ENCODE results near the gene RNF169. TPM values are rescaled to one million over a fixed set of nuclear protein-coding genes. Genes with fewer than 3 reads are reported as not detected.
"Not testable (repeated sequence)": the region's sequence is repeated elsewhere in the genome, so short reads cannot be mapped to it uniquely, and the experiment has no call there.

The RNF169 gene
- polyA plus RNA-seq, 2 of the 4 experiments (the other 2 are of a cell fraction): 6.3 to 11.1 TPM

DNA sequence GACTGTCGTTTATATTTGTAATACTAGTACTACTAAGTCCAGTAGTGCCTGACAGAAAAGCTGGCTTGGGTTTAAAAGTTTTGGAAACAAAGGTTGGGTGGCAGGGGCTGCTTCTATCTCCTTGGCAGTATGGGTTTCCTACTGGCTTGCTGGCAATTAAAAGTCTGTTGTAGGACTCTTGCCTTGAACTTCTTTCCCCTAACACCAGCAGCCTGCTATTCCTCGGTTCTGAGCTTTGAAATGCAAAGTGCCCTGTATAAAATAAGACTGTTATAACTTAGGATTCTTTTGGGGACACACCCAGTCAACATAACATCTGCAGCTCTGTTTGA is 1.3 kb downstream of the RNF169 start:
- no peak for FAIRE-seq
- Histone ChIP-seq H3K4me1 (peaks cover 46% of the 10 kb centered on the region), H3K4me2 (peak overlapping the region; percentile 82), H3K4me3 (peak overlapping the region; percentile 62), H3K27ac (peak overlapping the region; percentile 83 to 97), H3K9me3 (no peaks in the 10 kb centered on the region)
- DNase-seq (ENCODE audit: low read depth in 1 of 2, low spot score in 1 of 2): no peak
- ChIA-PET CTCF (interaction anchor here (0.8 to 2.7 kb wide), 4 partner anchors 10 to 117 kb away, joined by 3 to 21 read pairs (median 4); no protein-coding TSS in a partner anchor), POLR2A (interaction anchor here (1.5 kb wide), 1 partner anchor 257 kb away, joined by 3 read pairs; the partner anchor contains the start of gene LIPT2)
- ATAC-seq: no peak
- WGBS (ENCODE audit: missing lambda C conversion rate): 11% methylated on average over 2 of the region's 2 CpGs
- TF ChIP-seq TP53 (CRISPR knock-in tag; IDR thresholded peaks at IDR 0.05) (no peak), ZNF302 (CRISPR knock-in tag; IDR thresholded peaks at IDR 0.05) (no peak), SREBF2 (IDR thresholded peaks at IDR 0.05) (no peak), EHF (CRISPR knock-in tag; IDR thresholded peaks at IDR 0.05) (no peak), GATA3 (IDR thresholded peaks at IDR 0.05; ENCODE audit: borderline replicate concordance) (no peak), TFCP2L1 (CRISPR knock-in tag; IDR thresholded peaks at IDR 0.05) (no peak), JUNB (IDR thresholded peaks at IDR 0.05) (no peak)

DNA sequence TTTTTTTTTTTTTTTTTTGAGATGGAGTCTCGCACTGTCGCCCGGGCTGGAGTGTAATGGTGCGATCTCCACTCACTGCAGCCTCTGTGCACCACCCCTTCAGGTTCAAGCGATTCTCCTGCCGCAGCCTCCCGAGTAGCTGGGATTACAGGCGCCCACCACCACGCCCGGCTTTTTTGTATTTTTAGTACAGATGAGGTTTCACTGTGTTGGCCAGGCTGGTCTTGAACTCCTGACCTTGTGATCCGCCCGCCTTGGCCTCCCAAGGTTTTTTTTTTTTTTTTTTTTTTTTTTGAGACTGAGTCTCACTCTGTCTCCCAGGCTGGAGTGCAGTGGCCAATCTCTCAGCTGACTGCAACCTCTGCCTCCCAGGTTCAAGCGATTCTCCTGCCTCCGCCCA is 1.9 kb downstream of the RNF169 start:
- not testable (repeated sequence) for H3K4me3 ChIP-seq, FAIRE-seq
- H3K4me1 ChIP-seq: peaks cover 52% of the 10 kb centered on the region

DNA sequence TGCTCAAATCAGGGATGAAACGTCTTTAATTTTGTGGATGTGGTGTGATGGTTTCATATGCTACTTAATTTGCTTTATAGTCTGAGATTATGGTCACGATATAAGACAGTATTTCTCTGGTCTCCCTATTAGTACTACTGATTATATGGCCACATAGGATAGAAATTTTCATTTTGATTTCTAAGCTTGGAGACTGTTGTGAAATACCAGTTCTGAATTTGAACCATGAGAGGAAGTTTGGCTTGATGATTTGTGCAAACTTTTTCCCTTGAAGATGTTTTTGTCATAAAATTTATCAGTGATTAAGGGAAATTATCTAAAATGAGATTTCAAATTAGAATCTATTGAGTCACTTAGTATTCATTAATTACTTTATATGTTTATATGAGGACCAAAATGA is 2.7 kb downstream of the RNF169 start:
- Histone ChIP-seq H3K4me2 (peak overlapping the region; percentile 19; the same call in 1 of the 3 replicates), H3K27ac (no peak overlapping the region), H3K4me3 (no peak overlapping the region), H3K4me1 (peaks cover 58% of the 10 kb centered on the region), H3K9me3 (no peaks in the 10 kb centered on the region)
- no peak for TF ChIP-seq MAFK (IDR thresholded peaks at IDR 0.05; ENCODE audit: partially characterized antibody)
- no peak for TF ChIP-seq HOXB5 (CRISPR knock-in tag; IDR thresholded peaks at IDR 0.05)
- TF ChIP-seq CHD2 (IDR thresholded peaks at IDR 0.05; ENCODE audit: low read length, partially characterized antibody): no peak
- no peak for TF ChIP-seq MAX (IDR thresholded peaks at IDR 0.05)
- no peak for TF ChIP-seq EP300 (IDR thresholded peaks at IDR 0.05)
- TF ChIP-seq ZNF302 (CRISPR knock-in tag; IDR thresholded peaks at IDR 0.05): no peak
- TF ChIP-seq SMC3 (IDR thresholded peaks at IDR 0.05): no peak
- TF ChIP-seq SREBF2 (IDR thresholded peaks at IDR 0.05): no peak
- TF ChIP-seq HDAC2 (IDR thresholded peaks at IDR 0.05): no peak
- no peak for TF ChIP-seq BCL3 (IDR thresholded peaks at IDR 0.05)
- ChIA-PET POLR2A (no interaction called here), CTCF (interaction anchor here (1.6 kb wide), 1 partner anchor 11 kb away, joined by 6 read pairs; no protein-coding TSS in a partner anchor)
- WGBS (ENCODE audit: missing lambda C conversion rate): 92% methylated on average over 2 of the region's 2 CpGs
- ATAC-seq: no peak
- no peak for DNase-seq (ENCODE audit: low read depth in 1 of 2, low spot score in 1 of 2)
- no peak for FAIRE-seq

More for the DNA sequence above, 1.9 kb downstream of the RNF169 start:
- not testable (repeated sequence) for DNase-seq (ENCODE audit: low read depth in 1 of 2, low spot score in 1 of 2); ATAC-seq; H3K9me3 ChIP-seq; H3K27ac ChIP-seq
- ChIA-PET POLR2A (interaction anchor here (1.5 kb wide), 1 partner anchor 257 kb away, joined by 3 read pairs; the partner anchor contains the start of gene LIPT2), CTCF (interaction anchor here (0.8 to 2.7 kb wide), 3 partner anchors 11 to 23 kb away, joined by 3 to 21 read pairs (median 6); no protein-coding TSS in a partner anchor)
- 96% methylated on average over 10 of the region's 14 CpGs for WGBS (ENCODE audit: missing lambda C conversion rate)
- H3K4me2 ChIP-seq: peak overlapping the region; percentile 82

- POLR2A ChIA-PET: no interaction called here
- ATAC-seq (peak; percentile 86 to 90), DNase-seq (ENCODE audit: low read depth in 1 of 2, low spot score in 1 of 2) (peak; percentile 38 to 39), FAIRE-seq (no peak)
- peak overlapping the region; percentile 60 to 78 for H3K27ac ChIP-seq
- peaks cover 52% of the 10 kb centered on the region for H3K4me1 ChIP-seq
- CTCF ChIA-PET: interaction anchor here (1.0 to 2.3 kb wide), 4 partner anchors 15 to 487 kb away, joined by 3 to 10 read pairs (median 6); no protein-coding TSS in a partner anchor
- 18% methylated on average over 15 of the region's 15 CpGs for WGBS (ENCODE audit: missing lambda C conversion rate)
- H3K4me2 ChIP-seq: peak overlapping the region; percentile 79
- H3K9me3 ChIP-seq: no peaks in the 10 kb centered on the region
- H3K4me3 ChIP-seq: peak overlapping the region; percentile 30
- peak; percentile 50 to 85; a peak in 3 of 4 replicates for TF ChIP-seq CEBPB (IDR thresholded peaks at IDR 0.05)
- no peak for TF ChIP-seq CHD4 (IDR thresholded peaks at IDR 0.05; ENCODE audit: borderline replicate concordance)
- peak; percentile 42; the same call in 1 of the 2 replicates for TF ChIP-seq FOSL2 (IDR thresholded peaks at IDR 0.05)
- TF ChIP-seq FOSL2 (CRISPR knock-in tag; IDR thresholded peaks at IDR 0.05): peak; percentile 91
- TF ChIP-seq JUNB (IDR thresholded peaks at IDR 0.05): peak; percentile 57
- no peak; the same call in 1 of the 2 replicates for TF ChIP-seq GATA3 (IDR thresholded peaks at IDR 0.05; ENCODE audit: borderline replicate concordance)
- no peak for TF ChIP-seq HES2 (IDR thresholded peaks at IDR 0.05)
- no peak for TF ChIP-seq NR3C1 (IDR thresholded peaks at IDR 0.05)
- TF ChIP-seq ZSCAN20 (CRISPR knock-in tag; IDR thresholded peaks at IDR 0.05): no peak
- TF ChIP-seq SMC3 (IDR thresholded peaks at IDR 0.05): no peak
- TF ChIP-seq MYC (IDR thresholded peaks at IDR 0.05; ENCODE audit: borderline replicate concordance, low read length): no peak
- TF ChIP-seq NPAS2 (CRISPR knock-in tag; IDR thresholded peaks at IDR 0.05; ENCODE audit: borderline replicate concordance): no peak
- TF ChIP-seq CBX8 (IDR thresholded peaks at IDR 0.05): no peak
- TF ChIP-seq MAFK (IDR thresholded peaks at IDR 0.05; ENCODE audit: partially characterized antibody): no peak
- TF ChIP-seq BHLHE40 (IDR thresholded peaks at IDR 0.05; ENCODE audit: low read depth, low read length): no peak
- TF ChIP-seq FOSB (CRISPR knock-in tag; IDR thresholded peaks at IDR 0.05): peak; percentile 38; the same call in 1 of the 2 replicates
- TF ChIP-seq HOXA7 (CRISPR knock-in tag; IDR thresholded peaks at IDR 0.05): no peak
- no peak for TF ChIP-seq RNF2 (IDR thresholded peaks at IDR 0.05; ENCODE audit: borderline replicate concordance, low read depth)
Observed at GRCh38 chr11:74754507-74755252, 6.0 kb downstream of the RNF169 start.
